ENCODE data around the gene TRMT2A.

Gene TRMT2A

GRCh38 chr22:20090730-20091240 is 26.2 kb downstream of the TRMT2A start:
- no peak overlapping the region for H3K4me3 Mint-ChIP-seq
- H3K27me3 Mint-ChIP-seq, result no peaks in the 10 kb centered on the region
- H3K4me1 Mint-ChIP-seq, result peaks cover 15% of the 10 kb centered on the region
- H3K9me3 Mint-ChIP-seq, result no peaks in the 10 kb centered on the region
- H3K27ac Mint-ChIP-seq, result no peak overlapping the region
- peaks cover 20% of the 10 kb centered on the region for H3K36me3 Mint-ChIP-seq

GRCh38 chr22:20089977-20090729 is 26.9 kb downstream of the TRMT2A start:
- Mint-ChIP-seq H3K27ac (no peak overlapping the region), H3K9me3 (no peaks in the 10 kb centered on the region), H3K4me3 (no peak overlapping the region), H3K36me3 (peaks cover 14% of the 10 kb centered on the region), H3K27me3 (no peaks in the 10 kb centered on the region), H3K4me1 (peaks cover 9% of the 10 kb centered on the region)

GRCh38 chr22:20089226-20089976 is 27.6 kb downstream of the TRMT2A start:
- Mint-ChIP-seq H3K36me3 (peaks cover 14% of the 10 kb centered on the region), H3K9me3 (no peaks in the 10 kb centered on the region), H3K27me3 (no peaks in the 10 kb centered on the region), H3K4me3 (no peak overlapping the region), H3K4me1 (peaks cover 13% of the 10 kb centered on the region), H3K27ac (no peak overlapping the region)

- H3K27me3 Mint-ChIP-seq, result no peaks in the 10 kb centered on the region
- H3K36me3 Mint-ChIP-seq, result peaks cover 14% of the 10 kb centered on the region
- no peaks in the 10 kb centered on the region for H3K9me3 Mint-ChIP-seq
- no peak overlapping the region for H3K4me3 Mint-ChIP-seq
- H3K4me1 Mint-ChIP-seq, result peaks cover 24% of the 10 kb centered on the region
- H3K27ac Mint-ChIP-seq, result no peak overlapping the region
These were observed 28.8 kb downstream of the TRMT2A start for GRCh38 chr22:20088263-20088648.

- Mint-ChIP-seq H3K36me3 (peaks cover 14% of the 10 kb centered on the region), H3K27ac (no peak overlapping the region), H3K4me3 (no peak overlapping the region), H3K27me3 (no peaks in the 10 kb centered on the region), H3K9me3 (no peaks in the 10 kb centered on the region), H3K4me1 (peaks cover 31% of the 10 kb centered on the region)
These were observed 29.4 kb downstream of the TRMT2A start for GRCh38 chr22:20087319-20088262.

GRCh38 chr22:20086763-20087162 is 30.3 kb downstream of the TRMT2A start:
- no peak overlapping the region for H3K4me3 Mint-ChIP-seq
- H3K36me3 Mint-ChIP-seq, result peaks cover 14% of the 10 kb centered on the region
- peaks cover 36% of the 10 kb centered on the region for H3K4me1 Mint-ChIP-seq
- H3K9me3 Mint-ChIP-seq, result no peaks in the 10 kb centered on the region
- H3K27me3 Mint-ChIP-seq, result no peaks in the 10 kb centered on the region
- H3K27ac Mint-ChIP-seq, result no peak overlapping the region

- H3K4me3 Mint-ChIP-seq, result no peak overlapping the region
- peaks cover 41% of the 10 kb centered on the region for H3K4me1 Mint-ChIP-seq
- H3K27me3 Mint-ChIP-seq, result no peaks in the 10 kb centered on the region
- peaks cover 14% of the 10 kb centered on the region for H3K36me3 Mint-ChIP-seq
- no peak overlapping the region for H3K27ac Mint-ChIP-seq
- no peaks in the 10 kb centered on the region for H3K9me3 Mint-ChIP-seq
These were observed 30.9 kb downstream of the TRMT2A start for GRCh38 chr22:20086101-20086599.

- H3K4me3 Mint-ChIP-seq, result no peak overlapping the region
- no peak overlapping the region for H3K27ac Mint-ChIP-seq
- H3K4me1 Mint-ChIP-seq, result peaks cover 44% of the 10 kb centered on the region
- H3K27me3 Mint-ChIP-seq, result no peaks in the 10 kb centered on the region
- H3K36me3 Mint-ChIP-seq, result peaks cover 14% of the 10 kb centered on the region
- no peaks in the 10 kb centered on the region for H3K9me3 Mint-ChIP-seq
These were observed 31.4 kb downstream of the TRMT2A start for GRCh38 chr22:20085651-20086050.

- Mint-ChIP-seq H3K9me3 (no peaks in the 10 kb centered on the region), H3K4me1 (peaks cover 45% of the 10 kb centered on the region), H3K27me3 (no peaks in the 10 kb centered on the region), H3K36me3 (peaks cover 14% of the 10 kb centered on the region), H3K4me3 (no peak overlapping the region), H3K27ac (no peak overlapping the region)
These were observed 32.2 kb downstream of the TRMT2A start for GRCh38 chr22:20084547-20085413.

- no peaks in the 10 kb centered on the region for H3K27me3 Mint-ChIP-seq
- H3K4me1 Mint-ChIP-seq, result peaks cover 45% of the 10 kb centered on the region
- H3K9me3 Mint-ChIP-seq, result no peaks in the 10 kb centered on the region
- peaks cover 12% of the 10 kb centered on the region for H3K36me3 Mint-ChIP-seq
- H3K4me3 Mint-ChIP-seq, result no peak overlapping the region
- peak overlapping the region; percentile 41 for H3K27ac Mint-ChIP-seq
These were observed 33.0 kb downstream of the TRMT2A start for GRCh38 chr22:20083891-20084546.

- Mint-ChIP-seq H3K4me1 (peaks cover 45% of the 10 kb centered on the region), H3K27ac (peak overlapping the region; percentile 41), H3K4me3 (peak overlapping the region; percentile 73)
These were observed 33.7 kb downstream of the TRMT2A start for GRCh38 chr22:20083157-20083890.

GRCh38 chr22:20080776-20081654 is 36.0 kb downstream of the TRMT2A start:
- H3K9me3 Mint-ChIP-seq, result no peaks in the 10 kb centered on the region
- H3K27me3 Mint-ChIP-seq, result no peaks in the 10 kb centered on the region
- peak overlapping the region; percentile 89 for H3K4me3 Mint-ChIP-seq
- peaks cover 41% of the 10 kb centered on the region for H3K4me1 Mint-ChIP-seq
- H3K27ac Mint-ChIP-seq, result peak overlapping the region; percentile 80
- H3K36me3 Mint-ChIP-seq, result no peaks in the 10 kb centered on the region

More at GRCh38 chr22:20083157-20083890, 33.7 kb downstream of the TRMT2A start:
- Mint-ChIP-seq H3K27me3 (no peaks in the 10 kb centered on the region), H3K9me3 (no peaks in the 10 kb centered on the region), H3K36me3 (peaks cover 9% of the 10 kb centered on the region)

- Mint-ChIP-seq H3K27me3 (no peaks in the 10 kb centered on the region), H3K36me3 (no peaks in the 10 kb centered on the region), H3K4me3 (peak overlapping the region; percentile 89), H3K27ac (peak overlapping the region; percentile 80), H3K9me3 (no peaks in the 10 kb centered on the region), H3K4me1 (peaks cover 41% of the 10 kb centered on the region)
These were observed 36.6 kb downstream of the TRMT2A start for GRCh38 chr22:20080445-20080775.
